Cardiac fibroblast (primary cell): Measurements from ENCODE around the gene KCNH8.

ENCODE experiments used
- DNase-seq, 2 donors: peaks; one replicate each; pipeline versions ENCODE4 v3.0.0 to v3.0.0-alpha.2; 2010; ENCODE audit warnings: low read depth in 2 of 2
- H3K4me3 ChIP-seq, 2 donors: replicated peaks in 1 of 2; 1 replicate in 1 of 2; 2 replicates in 1 of 2; pipeline ENCODE4 v1.5.1; 2011; ENCODE audit warnings: low read depth in 2 of 2, low read length in 2 of 2, mild to moderate bottlenecking in 2 of 2, moderate library complexity in 1 of 2
- TF ChIP-seq, protein P1 (sequence below): IDR thresholded peaks from one replicate; pipeline ENCODE4 v1.5.1; 2011; ENCODE audit warnings: low read depth, mild to moderate bottlenecking, low read length, inconsistent platforms

KCNH8 gene

DNA sequence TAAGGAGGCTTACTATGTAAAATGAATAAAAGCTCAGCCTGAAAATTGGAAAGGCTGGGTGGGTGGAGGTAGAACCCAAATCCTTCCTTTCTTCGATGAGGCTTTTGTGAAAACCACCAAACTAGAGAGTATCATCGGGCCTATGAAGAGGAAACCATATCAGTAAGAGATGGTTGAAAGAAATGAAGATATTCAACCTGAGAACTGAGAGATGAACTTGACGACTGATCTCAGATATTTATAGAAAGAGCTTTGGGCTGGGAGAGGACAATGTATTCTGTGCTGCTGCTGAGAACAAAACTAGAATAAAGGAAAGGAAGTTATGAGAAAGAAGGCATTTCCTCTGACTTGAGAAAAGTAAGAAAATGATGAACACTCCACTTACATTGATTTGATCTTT lies 236.6 kb downstream of the KCNH8 start:
- no peak for DNase-seq
- TF ChIP-seq, protein P1, sequence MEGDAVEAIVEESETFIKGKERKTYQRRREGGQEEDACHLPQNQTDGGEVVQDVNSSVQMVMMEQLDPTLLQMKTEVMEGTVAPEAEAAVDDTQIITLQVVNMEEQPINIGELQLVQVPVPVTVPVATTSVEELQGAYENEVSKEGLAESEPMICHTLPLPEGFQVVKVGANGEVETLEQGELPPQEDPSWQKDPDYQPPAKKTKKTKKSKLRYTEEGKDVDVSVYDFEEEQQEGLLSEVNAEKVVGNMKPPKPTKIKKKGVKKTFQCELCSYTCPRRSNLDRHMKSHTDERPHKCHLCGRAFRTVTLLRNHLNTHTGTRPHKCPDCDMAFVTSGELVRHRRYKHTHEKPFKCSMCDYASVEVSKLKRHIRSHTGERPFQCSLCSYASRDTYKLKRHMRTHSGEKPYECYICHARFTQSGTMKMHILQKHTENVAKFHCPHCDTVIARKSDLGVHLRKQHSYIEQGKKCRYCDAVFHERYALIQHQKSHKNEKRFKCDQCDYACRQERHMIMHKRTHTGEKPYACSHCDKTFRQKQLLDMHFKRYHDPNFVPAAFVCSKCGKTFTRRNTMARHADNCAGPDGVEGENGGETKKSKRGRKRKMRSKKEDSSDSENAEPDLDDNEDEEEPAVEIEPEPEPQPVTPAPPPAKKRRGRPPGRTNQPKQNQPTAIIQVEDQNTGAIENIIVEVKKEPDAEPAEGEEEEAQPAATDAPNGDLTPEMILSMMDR = no peak
- no peak overlapping the region for H3K4me3 ChIP-seq

DNA sequence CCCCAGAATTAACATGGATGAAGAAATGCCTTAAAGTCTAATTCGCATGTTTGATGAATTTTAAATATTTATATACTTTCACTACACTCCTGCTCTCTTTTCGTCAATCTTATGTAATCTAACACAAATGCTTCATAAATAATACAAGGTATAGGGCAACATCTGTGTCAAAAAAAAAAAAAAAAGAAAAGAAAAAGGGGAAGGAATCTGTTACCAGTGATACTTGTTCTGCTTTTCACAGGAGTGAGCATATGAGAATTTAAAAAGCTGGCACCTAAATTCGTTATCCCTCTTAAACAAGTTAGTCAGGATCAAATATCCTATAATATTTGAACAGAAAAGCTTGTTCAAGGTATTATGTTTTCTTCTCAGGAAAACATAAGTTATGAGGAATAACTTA lies 243.8 kb downstream of the KCNH8 start:
- TF ChIP-seq, protein P1 = no peak
- H3K4me3 ChIP-seq = no peak overlapping the region
- DNase-seq = no peak

DNA sequence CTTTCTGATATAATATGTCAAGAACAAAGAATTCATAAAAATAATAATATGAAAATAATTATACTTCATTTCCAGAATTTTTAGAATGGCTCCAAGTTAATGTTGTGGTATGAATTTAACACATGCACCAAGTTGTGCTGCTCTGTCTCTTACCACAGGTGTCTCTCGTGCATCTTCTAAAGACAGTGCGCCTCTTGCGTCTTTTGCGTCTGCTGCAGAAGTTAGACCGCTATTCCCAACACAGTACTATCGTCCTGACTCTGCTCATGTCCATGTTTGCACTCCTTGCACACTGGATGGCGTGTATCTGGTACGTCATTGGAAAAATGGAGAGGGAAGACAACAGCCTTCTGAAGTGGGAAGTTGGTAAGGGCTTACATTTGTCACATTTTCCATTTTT lies 246.6 kb downstream of the KCNH8 start:
- no peak overlapping the region for H3K4me3 ChIP-seq
- no peak for DNase-seq
- TF ChIP-seq, protein P1 = no peak

DNA sequence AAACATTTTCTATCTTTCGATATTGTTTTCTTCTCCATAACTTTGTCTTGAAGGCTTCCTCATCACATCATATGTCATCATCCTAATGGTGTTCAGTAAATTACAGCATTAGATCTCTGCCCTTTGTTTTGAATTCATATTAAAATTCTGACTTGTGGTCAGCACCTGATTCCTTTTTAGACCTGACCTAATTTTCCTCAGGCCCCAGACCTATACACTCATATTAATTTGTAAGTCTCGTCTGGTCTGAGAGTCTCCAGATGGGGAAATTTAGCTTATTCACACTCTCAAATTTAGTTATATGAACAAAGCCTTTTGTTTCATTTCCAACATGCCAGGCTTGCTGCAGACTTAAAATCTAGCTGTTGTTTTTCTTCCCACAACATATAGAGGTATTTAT lies 248.4 kb downstream of the KCNH8 start:
- no peak overlapping the region for H3K4me3 ChIP-seq
- DNase-seq = no peak
- TF ChIP-seq, protein P1 = no peak

DNA sequence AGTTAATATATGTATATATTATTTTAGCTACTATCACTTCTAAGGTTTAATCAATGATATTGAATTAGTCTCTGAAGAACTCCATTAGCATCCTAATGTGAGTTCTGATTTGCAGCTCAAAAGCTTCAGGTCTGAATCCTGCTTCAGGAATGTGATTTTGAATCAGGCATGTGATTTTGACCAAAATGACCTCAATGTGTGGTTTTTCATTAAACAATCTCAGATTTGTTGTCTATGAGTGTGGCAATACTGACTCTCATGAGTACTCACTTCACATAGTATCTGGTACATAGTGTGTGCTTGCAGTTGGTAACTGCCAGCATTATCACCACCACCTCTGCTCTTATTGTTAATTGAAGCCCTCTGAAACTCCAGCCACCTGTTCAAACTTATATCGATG lies 251.0 kb downstream of the KCNH8 start:
- TF ChIP-seq, protein P1 = no peak
- no peak overlapping the region for H3K4me3 ChIP-seq
- no peak for DNase-seq

DNA sequence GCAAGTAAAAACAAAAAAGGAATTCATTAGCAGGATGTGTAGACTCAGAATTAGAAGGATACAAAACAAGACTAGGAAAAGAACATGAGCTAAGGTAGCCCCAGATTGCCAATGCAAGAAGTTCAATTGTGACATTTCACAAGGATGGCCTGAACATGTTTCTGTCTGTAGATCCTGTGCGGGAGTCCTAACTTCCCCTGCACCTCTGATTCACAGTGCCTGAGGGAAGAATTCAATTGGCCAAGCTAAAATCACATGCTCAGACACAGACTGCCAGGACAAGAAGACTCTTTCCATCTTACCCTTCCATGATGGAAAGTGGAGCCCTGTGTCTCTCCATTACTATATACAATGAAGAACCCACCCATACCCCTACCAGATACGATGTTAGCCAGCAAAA lies 251.5 kb downstream of the KCNH8 start:
- no peak overlapping the region for H3K4me3 ChIP-seq
- TF ChIP-seq, protein P1 = no peak
- no peak for DNase-seq

DNA sequence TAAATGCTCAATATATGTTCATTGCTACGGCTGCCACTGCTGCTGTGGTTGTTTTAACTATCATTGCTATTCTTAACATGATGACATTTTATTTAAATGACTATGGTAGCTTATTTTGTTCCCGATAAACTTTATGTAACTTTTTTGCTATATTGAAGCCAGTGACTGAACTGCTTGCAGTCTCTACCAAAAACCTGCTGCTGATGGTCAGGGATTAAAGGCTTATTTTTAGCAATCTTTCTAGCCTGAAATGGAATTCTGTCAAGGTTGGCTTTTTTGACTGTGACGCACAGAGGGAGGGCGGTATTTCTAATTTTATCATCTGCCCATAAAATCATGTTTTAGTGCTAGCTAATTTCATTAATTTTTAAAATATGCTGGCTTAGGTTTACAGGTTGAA lies 271.8 kb downstream of the KCNH8 start:
- TF ChIP-seq, protein P1 = no peak
- no peak for DNase-seq
- no peak overlapping the region for H3K4me3 ChIP-seq
